HL-60 (cell line): Measurements from ENCODE around the gene CPLX1.

ENCODE experiments used
- GABPA ChIP-seq: IDR thresholded peaks from 2 replicates; pipeline ENCODE4 v1.6.1; 2012; ENCODE audit warnings: low read depth
- POLR2AphosphoS5 ChIP-seq: IDR thresholded peaks from 2 replicates; pipeline ENCODE4 v1.6.1; 2012; ENCODE audit warnings: low read depth

- TF ChIP-seq POLR2AphosphoS5 (no peak), GABPA (no peak)
These were observed 6.6 kb upstream of the CPLX1 start for GRCh38 chr4:832536-832935.
